Activated CD8-positive, alpha-beta T cell treated with anti-CD3 and anti-CD28 coated beads, Interleukin-2, amount 10 ng/mL, durations not matched to agents 7 days and 5 days (primary cell): Measurements from ENCODE around the gene STKLD1. TPM values are rescaled to one million over a fixed set of nuclear protein-coding genes. Genes with fewer than 3 reads are reported as not detected.
"Not testable (repeated sequence)": the region's sequence is repeated elsewhere in the genome, so short reads cannot be mapped to it uniquely, and the experiment has no call there.

Experiments used
- ATAC-seq: fragments of 150-1000 bp; cut with Tn5 transposase; one replicate; pipeline ENCODE4 v1.10.0; 2021; ENCODE audit warnings: moderate library complexity
- CTCF ChIA-PET: fragments of 350-600 bp; sonication (Branson Sonifier 250); formaldehyde crosslinking; loops from one replicate; lab custom pipeline; 2021; ENCODE audit warnings: antibody characterized with exemption; lab: Charles Lee
- POLR2A ChIA-PET: fragments of 350-600 bp; sonication (Branson Sonifier 250); formaldehyde crosslinking; loops from one replicate; lab custom pipeline; 2021; ENCODE audit warnings: antibody characterized with exemption; lab: Charles Lee
- DNase-seq: peaks from one replicate; pipeline ENCODE4 v3.0.0-alpha.2; 2020
- H3K27ac Mint-ChIP-seq: one replicate; pipeline ENCODE4 v1.8.0; 2021; ENCODE audit warnings: mild to moderate bottlenecking, mixed read lengths
- H3K27me3 Mint-ChIP-seq: one replicate; pipeline ENCODE4 v1.8.0; 2021; ENCODE audit warnings: low read depth, mixed read lengths
- H3K36me3 Mint-ChIP-seq: one replicate; pipeline ENCODE4 v1.8.0; 2021; ENCODE audit warnings: low read depth, mixed read lengths
- H3K4me1 Mint-ChIP-seq: one replicate; pipeline ENCODE4 v1.8.0; 2021; ENCODE audit warnings: low read depth, mixed read lengths
- H3K4me3 Mint-ChIP-seq: one replicate; pipeline ENCODE4 v1.8.0; 2021; ENCODE audit warnings: mild to moderate bottlenecking, mixed read lengths
- H3K9me3 Mint-ChIP-seq: one replicate; pipeline ENCODE4 v1.8.0; 2022; ENCODE audit warnings: mixed read lengths; ENCODE audit not compliant: insufficient read depth
- total RNA-seq, 2 experiments: library from RNA; stranded (reverse); gene quantifications; one replicate each; pipeline ENCODE4 v1.2.3, GENCODE V29; 2021

STKLD1 gene
- total RNA-seq, 2 experiments from 2014 or later, result 0.71 to 0.76 TPM

GRCh38 chr9:133448487-133448972, 72.4 kb downstream of the STKLD1 start:
- ChIA-PET POLR2A (no interaction called here), CTCF (no interaction called here)
- Mint-ChIP-seq H3K4me3 (no peak overlapping the region), H3K9me3 (no peaks in the 10 kb centered on the region), H3K4me1 (no peaks in the 10 kb centered on the region), H3K27me3 (no peaks in the 10 kb centered on the region), H3K36me3 (no peaks in the 10 kb centered on the region), H3K27ac (no peak overlapping the region)
- DNase-seq (no peak), ATAC-seq (no peak)

GRCh38 chr9:133449760-133450159, 73.6 kb downstream of the STKLD1 start:
- Mint-ChIP-seq H3K36me3 (no peaks in the 10 kb centered on the region), H3K9me3 (no peaks in the 10 kb centered on the region), H3K4me3 (no peak overlapping the region), H3K4me1 (no peaks in the 10 kb centered on the region), H3K27me3 (no peaks in the 10 kb centered on the region), H3K27ac (no peak overlapping the region)
- CTCF ChIA-PET, result no interaction called here
- DNase-seq, result no peak
- ATAC-seq, result no peak
- POLR2A ChIA-PET, result no interaction called here

GRCh38 chr9:133451865-133452264, 75.7 kb downstream of the STKLD1 start:
- H3K36me3 Mint-ChIP-seq, DNase-seq, H3K9me3 Mint-ChIP-seq, H3K4me3 Mint-ChIP-seq, H3K4me1 Mint-ChIP-seq, CTCF ChIA-PET, H3K27ac Mint-ChIP-seq, ATAC-seq, H3K27me3 Mint-ChIP-seq: not testable (repeated sequence)
- POLR2A ChIA-PET, result interaction anchor here (0.8 kb wide), 1 partner anchor 19 kb away, joined by 3 read pairs; no protein-coding TSS in a partner anchor

GRCh38 chr9:133452562-133452961, 76.4 kb downstream of the STKLD1 start:
- ATAC-seq, result no peak
- H3K4me1 Mint-ChIP-seq, result no peaks in the 10 kb centered on the region
- no peak overlapping the region for H3K4me3 Mint-ChIP-seq

GRCh38 chr9:133453651-133454050, 77.5 kb downstream of the STKLD1 start:
- POLR2A ChIA-PET, result no interaction called here
- Mint-ChIP-seq H3K27me3 (no peaks in the 10 kb centered on the region), H3K4me3 (no peak overlapping the region), H3K4me1 (no peaks in the 10 kb centered on the region), H3K9me3 (no peaks in the 10 kb centered on the region), H3K36me3 (no peaks in the 10 kb centered on the region), H3K27ac (no peak overlapping the region)
- DNase-seq, result no peak
- no peak for ATAC-seq
- CTCF ChIA-PET, result interaction anchor here (1.6 kb wide), 1 partner anchor 9 kb away, joined by 4 read pairs; no protein-coding TSS in a partner anchor

More at GRCh38 chr9:133452562-133452961, 76.4 kb downstream of the STKLD1 start:
- DNase-seq, result no peak
- H3K9me3 Mint-ChIP-seq, result no peaks in the 10 kb centered on the region
- no peak overlapping the region for H3K27ac Mint-ChIP-seq
- POLR2A ChIA-PET, result no interaction called here
- H3K27me3 Mint-ChIP-seq, result no peaks in the 10 kb centered on the region
- CTCF ChIA-PET, result no interaction called here
- H3K36me3 Mint-ChIP-seq, result no peaks in the 10 kb centered on the region

GRCh38 chr9:133454325-133454724, 78.2 kb downstream of the STKLD1 start:
- H3K4me3 Mint-ChIP-seq, result no peak overlapping the region

GRCh38 chr9:133454943-133455673, 78.9 kb downstream of the STKLD1 start:
- Mint-ChIP-seq H3K27ac (no peak overlapping the region), H3K4me1 (peaks cover 8% of the 10 kb centered on the region), H3K36me3 (no peaks in the 10 kb centered on the region), H3K9me3 (no peaks in the 10 kb centered on the region), H3K27me3 (peaks cover 2% of the 10 kb centered on the region), H3K4me3 (no peak overlapping the region)
- ATAC-seq, result no peak
- POLR2A ChIA-PET, result no interaction called here
- DNase-seq, result no peak
- CTCF ChIA-PET, result interaction anchor here (1.6 kb wide), 1 partner anchor 10 kb away, joined by 4 read pairs; no protein-coding TSS in a partner anchor

More at GRCh38 chr9:133454325-133454724, 78.2 kb downstream of the STKLD1 start:
- H3K36me3 Mint-ChIP-seq, result no peaks in the 10 kb centered on the region
- H3K4me1 Mint-ChIP-seq, result peaks cover 3% of the 10 kb centered on the region
- H3K9me3 Mint-ChIP-seq, result no peaks in the 10 kb centered on the region
- DNase-seq (no peak), ATAC-seq (no peak)
- CTCF ChIA-PET, result interaction anchor here (1.6 kb wide), 1 partner anchor 10 kb away, joined by 4 read pairs; no protein-coding TSS in a partner anchor
- no peaks in the 10 kb centered on the region for H3K27me3 Mint-ChIP-seq
- no peak overlapping the region for H3K27ac Mint-ChIP-seq
- POLR2A ChIA-PET, result no interaction called here

Other genes starting within 250 kb of the STKLD1 start
- gene GBGT1, start 212.5 kb upstream of the STKLD1 start, total RNA-seq, result 1 to 10 TPM; 3.1 to 4.1 TPM
- not detected for gene OBP2B, start 167.1 kb upstream of the STKLD1 start, total RNA-seq
- not detected for gene ABO, start 101.2 kb upstream of the STKLD1 start, total RNA-seq
- 10 to 100 TPM; 20.1 to 21.4 TPM for gene SURF6, start 40.2 kb upstream of the STKLD1 start, total RNA-seq
- 10 to 100 TPM; 29.1 to 29.6 TPM for gene MED22, start 28.2 kb upstream of the STKLD1 start, total RNA-seq
- gene RPL7A, start 28.1 kb upstream of the STKLD1 start, total RNA-seq, result 1,000 to 10,000 TPM; 1,894 to 1,933 TPM
- 10 to 100 TPM; 37.4 to 39.1 TPM for gene SURF1, start 19.9 kb upstream of the STKLD1 start, total RNA-seq
- 10 to 100 TPM; 18.4 to 20.7 TPM for gene SURF2, start 19.8 kb upstream of the STKLD1 start, total RNA-seq
- gene SURF4, start 306 bp upstream of the STKLD1 start, total RNA-seq, result 100 to 1,000 TPM; 175 to 176 TPM
- gene REXO4, start 41.6 kb downstream of the STKLD1 start, total RNA-seq, result 10 to 100 TPM; 23.6 to 25.7 TPM
- gene ADAMTS13, start 46.0 kb downstream of the STKLD1 start, total RNA-seq, result 1 to 10 TPM; 1.4 to 2.5 TPM
- 1 to 10 TPM; 1.3 to 2.4 TPM for gene CACFD1, start 83.6 kb downstream of the STKLD1 start, total RNA-seq
- 10 to 100 TPM; 14.1 to 17.0 TPM for gene SLC2A6, start 102.7 kb downstream of the STKLD1 start, total RNA-seq
- gene MYMK, start 148.6 kb downstream of the STKLD1 start, total RNA-seq, result not detected
- gene ADAMTSL2, start 158.3 kb downstream of the STKLD1 start, total RNA-seq, result not detected
- not detected for gene FAM163B, start 233.0 kb downstream of the STKLD1 start, total RNA-seq